HG03378 (cell line): ENCODE data around the gene CLCN1.
"Not testable (repeated sequence)": the region's sequence is repeated elsewhere in the genome, so short reads cannot be mapped to it uniquely, and the experiment has no call there.

Experiments used
- ATAC-seq: cut with Tn5 transposase; IDR thresholded peaks from one replicate; pipeline ENCODE4 v1.9.1; 2021; ENCODE audit warnings: mild to moderate bottlenecking, moderate library complexity; ENCODE audit not compliant: unreplicated experiment

The CLCN1 gene

DNA sequence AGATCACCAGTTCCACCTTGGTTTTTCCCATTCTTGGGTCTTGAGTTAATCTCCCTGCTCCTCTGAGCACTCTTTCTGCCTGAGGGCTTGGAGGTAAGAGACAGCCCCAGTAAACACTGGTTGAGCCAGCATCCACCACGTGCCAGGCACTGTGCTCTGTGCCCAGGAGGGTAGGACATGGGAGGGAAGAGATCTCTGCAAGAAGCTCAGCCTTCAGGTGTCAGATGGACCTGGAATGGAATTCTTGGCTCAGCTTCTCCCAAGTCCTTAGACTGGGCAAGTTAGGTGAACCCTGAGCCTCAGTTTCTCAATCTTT lies 67.7 kb downstream of the CLCN1 start:
- ATAC-seq, result no peak

DNA sequence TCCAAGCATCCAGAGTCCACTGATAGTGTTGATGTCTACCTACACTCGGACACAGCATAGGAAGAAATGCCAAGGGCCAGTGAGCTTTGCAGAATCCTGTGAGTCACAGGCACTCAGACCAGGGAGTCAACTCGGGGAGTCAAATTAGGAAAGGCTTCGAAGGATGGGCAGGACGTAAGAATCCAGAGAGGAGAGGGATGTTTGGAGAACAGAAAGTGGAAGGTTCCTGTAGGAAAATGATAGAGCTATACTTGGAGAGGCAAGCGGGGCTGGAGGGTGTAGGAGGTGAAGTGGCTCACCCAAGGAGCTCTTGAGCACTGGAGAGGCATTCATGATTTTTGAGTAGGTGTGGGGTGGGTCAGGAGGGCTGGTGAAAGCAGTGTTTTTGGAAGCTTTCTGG lies 68.2 kb downstream of the CLCN1 start:
- ATAC-seq, result no peak

DNA sequence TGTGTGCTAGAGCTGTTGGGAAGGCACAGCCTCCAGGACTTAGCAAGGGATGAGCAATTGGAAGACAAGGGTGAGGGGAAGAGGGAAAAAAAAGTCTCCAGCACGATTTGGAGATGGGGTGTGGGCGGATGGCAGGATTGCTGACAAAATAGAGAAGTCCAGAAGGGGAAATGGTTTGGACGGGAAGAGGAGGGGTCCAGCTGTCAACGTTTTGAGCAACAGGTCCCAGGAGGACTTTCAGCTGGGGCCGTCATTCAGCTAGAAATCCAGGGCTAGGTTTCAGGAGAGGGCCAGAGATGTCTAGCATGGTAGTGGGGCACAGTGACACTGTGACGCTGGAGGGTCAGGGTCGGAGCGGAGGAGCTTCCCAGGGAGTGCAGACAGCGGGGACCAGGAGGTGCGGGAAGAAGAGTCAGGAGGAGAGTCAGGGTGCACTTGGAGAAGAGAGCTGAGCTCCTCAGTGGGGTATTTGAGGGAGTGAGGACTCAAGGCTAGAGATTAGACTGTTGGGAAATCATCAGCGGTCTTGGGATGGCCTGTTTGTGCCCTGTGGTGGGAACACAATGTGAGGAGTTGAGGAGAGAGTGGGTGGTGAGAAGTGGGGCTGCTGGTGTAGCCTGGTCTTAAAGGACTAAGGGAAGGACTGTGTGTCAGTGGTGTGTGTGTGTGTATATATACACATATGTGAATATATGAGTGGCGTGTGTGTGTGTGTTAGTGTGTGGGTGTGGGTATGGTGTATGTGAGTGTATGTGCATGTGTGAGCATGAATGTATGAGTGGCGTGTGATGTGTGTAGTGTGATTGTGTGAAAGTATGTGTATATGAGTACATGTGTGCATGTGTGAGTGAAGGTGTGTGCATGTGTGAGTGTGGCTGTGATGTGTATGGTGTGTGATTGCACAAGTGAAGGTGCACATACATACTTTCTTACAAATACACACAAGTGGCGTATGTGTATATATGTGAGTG lies 69.0 kb downstream of the CLCN1 start:
- no peak for ATAC-seq

DNA sequence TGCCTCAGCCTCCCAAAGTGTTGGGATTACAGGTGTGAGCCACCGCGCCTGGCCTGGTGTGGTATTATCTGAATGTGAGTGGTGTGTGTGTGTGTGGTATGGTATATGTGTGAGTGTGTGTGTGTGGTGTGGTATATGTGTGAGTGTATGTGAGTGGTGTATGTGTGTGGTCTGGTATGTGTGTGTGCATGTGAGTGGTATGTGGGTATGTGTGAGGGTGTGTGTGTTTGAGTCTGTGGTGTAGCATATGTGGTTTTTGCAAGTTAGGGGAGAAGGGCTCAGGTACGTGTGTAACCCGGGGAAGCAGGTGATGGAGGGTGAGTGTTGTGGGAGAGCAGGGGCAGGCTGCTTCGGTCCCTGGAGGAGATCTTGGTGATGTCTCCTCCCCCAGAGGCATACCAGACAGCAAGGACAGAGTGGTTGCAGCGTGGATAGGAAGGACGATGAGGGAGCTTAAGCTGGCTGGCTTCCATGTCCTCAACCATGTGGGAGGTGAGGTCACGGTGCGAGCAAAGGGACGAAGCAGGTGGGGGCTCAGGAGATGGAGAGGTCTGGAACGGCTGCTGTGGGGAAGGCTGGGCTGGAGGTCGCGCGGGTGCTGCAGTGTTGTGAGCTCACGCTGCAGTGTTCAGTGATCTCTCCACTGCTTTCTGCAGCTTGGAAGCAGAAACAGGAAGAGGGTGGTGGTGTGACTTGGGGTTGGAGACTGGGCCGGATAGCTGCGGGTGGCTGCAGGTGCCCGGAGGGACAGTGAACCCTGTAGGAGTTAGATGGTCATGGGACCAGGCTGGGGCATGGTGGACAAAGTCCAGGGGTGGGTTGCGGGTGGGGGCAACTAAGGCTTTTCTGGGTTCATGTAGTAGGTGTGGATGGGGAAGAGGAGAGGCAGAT lies 70.2 kb downstream of the CLCN1 start:
- ATAC-seq, result no peak

DNA sequence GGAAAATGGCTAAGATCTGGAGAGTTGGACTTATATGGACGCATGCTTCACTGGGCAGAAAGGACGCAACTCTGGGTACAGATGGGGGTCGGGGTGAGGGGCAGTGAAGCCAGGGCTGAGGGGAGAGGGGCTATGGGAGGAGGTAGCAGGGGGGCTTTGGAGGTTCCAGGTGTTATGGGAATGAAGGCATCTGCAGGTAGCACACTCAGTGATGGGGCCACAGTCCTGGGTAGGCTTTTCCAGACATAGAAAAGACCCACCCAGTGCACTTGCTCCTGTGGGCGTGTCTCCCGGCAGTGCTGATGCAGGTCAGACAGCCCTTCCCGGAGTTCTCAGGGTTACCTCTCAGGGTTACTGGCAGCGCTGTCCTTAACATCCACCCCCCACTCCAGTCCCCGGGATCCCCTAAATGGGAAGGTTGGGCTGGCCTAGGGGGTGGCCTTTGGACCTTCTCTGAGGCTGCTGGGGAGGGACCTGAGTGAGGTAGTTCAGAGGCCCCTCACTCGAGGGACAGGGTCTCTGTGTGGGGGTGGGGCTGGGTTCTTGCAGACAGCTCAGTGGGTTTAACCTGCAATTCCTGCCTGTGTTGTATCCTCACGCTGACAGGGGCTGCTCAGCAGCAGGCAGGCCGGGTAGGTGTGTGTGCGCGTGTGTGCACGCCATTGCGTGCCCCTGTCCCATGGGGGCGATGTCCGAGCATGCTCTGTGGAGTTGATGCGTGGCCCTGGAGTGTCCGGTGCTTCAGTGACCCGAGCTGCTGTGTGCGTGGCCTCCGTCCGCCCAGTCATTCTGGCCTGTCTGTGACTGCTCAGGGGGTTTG lies 71.5 kb downstream of the CLCN1 start:
- no peak for ATAC-seq

DNA sequence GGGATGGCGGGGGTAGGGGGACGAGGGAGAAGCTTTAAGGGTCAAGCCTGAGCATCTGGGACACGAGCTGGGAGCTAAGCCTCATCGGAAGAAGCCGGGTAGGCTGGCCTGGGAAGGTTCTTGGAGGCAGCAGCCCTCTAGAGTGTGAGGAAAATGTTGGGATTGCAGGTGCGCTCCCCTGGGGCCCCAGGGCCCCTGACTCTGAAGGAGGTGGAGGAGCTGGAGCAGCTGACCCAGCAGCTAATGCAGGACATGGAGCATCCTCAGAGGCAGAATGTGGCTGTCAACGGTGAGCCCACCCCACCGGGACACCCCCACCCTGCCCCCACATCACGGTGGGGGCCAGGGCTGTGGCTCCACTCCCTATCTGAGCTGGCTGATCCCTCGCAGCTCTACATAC lies 72.1 kb downstream of the CLCN1 start:
- no peak for ATAC-seq

DNA sequence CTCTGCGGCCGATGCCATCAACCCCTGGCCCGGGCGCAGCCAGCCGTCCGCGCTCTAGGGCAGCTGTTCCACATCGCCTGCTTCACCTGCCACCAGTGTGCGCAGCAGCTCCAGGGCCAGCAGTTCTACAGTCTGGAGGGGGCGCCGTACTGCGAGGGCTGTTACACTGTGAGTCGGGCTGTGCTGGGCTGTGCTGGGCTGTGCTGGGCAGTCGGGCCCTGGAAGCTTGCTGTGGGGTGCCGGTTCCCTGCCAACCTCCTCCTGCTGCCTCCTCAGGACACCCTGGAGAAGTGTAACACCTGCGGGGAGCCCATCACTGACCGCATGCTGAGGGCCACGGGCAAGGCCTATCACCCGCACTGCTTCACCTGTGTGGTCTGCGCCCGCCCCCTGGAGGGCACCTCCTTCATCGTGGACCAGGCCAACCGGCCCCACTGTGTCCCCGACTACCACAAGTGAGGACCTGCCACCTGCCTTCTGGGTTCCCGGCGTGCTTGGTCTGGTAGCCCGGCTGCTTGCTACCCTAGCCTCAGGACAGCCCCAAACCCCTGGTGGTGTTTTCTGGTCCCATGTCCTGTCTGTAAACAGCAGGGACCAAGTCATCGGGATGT lies 72.7 kb downstream of the CLCN1 start:
- ATAC-seq, result no peak

DNA sequence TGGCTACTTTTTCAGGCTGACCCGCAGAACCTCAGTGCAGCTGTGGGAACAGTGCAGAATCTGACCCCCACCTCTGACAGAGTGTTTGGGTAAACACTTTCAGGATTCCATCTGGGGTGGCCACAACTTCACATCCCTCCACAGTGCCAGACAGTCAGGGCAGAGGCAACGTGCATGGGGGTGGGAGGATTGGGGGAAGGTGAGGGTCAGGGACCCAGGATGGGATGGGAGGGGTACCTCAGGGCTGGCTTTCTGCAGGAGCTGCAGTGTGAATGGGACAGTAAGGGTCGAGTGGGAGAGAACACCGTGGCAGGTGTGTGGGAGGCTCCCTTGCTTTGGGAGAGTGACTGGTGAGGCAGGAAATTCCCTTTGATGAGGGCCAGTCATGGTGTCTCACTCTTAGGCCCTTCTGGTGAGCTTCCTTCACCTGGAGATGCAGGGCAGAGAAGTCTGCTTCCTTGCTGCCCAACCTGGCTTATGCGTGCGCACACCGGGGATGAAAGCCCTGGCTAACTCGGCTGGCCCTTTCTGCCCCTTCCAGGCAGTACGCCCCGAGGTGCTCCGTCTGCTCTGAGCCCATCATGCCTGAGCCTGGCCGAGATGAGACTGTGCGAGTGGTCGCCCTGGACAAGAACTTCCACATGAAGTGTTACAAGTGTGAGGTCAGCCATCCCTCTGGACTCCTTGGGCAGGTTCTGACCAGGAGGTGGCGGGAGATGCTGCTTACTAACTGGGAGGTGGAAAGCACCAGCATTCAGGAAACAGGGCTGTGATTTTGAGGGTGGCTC lies 73.6 kb downstream of the CLCN1 start:
- no peak for ATAC-seq

DNA sequence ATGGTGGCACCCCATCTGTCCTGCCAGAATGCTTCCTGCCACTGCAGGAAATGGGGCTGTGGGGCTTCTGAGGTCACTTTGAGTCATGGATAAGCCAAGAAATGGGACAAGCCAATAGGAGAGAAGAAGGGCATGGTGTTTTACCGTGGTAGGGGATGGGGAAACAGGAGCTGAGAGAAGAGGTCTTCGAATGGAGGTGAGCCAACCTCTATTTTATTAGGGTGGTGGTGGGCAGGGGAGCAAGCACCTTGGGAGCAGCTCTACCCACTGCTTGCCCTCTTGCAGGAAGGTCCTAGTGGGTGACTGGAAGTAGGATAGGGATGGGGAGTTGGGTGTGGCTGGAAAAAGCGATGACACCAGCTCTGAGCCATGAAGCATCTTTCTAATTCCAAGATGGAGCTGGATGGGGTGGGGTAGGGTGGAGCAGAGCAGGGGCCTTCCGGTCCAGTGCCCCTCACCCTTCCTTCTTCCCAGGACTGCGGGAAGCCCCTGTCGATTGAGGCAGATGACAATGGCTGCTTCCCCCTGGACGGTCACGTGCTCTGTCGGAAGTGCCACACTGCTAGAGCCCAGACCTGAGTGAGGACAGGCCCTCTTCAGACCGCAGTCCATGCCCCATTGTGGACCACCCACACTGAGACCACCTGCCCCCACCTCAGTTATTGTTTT lies 74.3 kb downstream of the CLCN1 start:
- no peak for ATAC-seq

DNA sequence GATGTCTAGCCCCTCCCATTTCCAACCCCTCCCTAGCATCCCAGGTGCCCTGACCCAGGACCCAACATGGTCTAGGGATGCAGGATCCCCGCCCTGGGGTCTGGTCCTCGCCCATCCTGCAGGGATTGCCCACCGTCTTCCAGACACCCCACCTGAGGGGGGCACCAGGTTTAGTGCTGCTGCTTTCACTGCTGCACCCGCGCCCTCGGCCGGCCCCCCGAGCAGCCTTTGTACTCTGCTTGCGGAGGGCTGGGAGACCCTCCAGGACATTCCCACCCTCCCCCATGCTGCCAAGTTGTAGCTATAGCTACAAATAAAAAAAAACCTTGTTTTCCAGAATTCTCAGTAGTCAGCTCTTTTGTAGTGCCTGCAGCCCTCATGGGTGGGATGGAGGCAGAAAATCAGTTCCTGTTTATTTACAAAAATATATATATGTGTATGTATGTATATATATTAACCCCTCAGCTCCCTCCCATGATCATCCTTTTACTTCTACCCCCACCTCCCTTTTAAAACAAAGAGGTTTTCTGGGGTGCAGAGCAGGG lies 74.9 kb downstream of the CLCN1 start:
- no peak for ATAC-seq

DNA sequence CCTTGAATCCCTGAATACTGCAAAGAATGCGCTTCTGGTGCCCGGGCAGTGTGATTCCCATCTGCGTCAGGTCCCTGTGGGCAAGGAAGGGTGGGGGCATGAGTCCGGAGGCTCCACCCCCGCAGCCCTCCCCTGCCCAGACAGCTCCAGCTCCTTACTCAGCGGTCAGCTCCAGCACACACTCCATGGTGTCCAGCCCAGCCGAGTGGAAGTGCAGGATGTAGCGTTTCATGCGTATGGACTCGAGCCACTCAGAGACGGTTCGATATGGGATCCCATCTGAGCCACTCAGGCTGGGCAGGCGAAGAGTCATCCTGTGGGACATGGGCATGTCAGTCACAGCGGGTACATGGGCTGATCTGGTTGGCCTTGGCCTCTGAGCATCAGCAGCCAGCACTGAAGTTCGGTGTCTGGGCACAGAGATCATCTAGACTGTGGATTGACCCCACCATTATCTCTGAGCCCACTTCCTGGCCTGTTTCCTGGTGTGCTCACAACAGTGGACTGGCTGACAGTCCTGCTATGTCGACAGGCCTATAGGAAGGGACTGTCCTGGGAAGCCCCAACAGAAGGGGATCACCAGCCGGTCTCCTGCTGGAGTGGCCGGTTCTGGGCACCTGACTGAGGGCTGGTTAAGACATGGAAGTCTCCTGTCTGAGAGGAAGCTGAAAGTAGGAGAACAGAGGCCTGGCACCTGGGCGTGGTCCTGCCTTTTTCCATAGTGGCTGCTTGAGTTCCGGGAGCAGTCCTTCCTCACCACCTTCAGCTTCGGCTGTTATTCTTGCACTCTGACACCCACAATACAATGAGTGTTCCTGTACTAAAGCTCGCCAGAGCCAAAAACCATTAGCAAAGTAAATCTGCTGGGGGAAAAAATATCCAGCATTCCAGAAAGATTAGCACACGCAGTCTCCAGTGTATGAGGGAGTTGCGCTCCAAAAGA lies 75.8 kb downstream of the CLCN1 start:
- no peak for ATAC-seq

DNA sequence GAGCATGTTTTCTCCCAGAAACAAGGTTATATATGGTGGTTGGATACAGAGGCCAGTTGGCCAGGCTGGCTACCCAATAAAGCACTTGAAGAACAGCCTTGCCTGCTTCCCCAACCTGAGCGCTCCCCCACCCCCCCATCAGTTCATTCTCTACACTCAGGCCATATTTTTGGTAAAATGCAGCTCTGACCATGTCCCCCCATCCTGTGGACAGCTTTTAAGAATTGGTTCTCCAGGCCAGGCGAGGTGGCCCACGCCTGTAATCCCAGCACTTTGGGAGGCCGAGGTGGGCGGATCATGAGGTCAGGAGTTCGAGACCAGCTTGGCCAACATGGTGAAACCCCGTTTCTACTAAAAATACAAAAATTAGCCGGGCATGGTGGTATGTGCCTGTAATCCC lies 76.5 kb downstream of the CLCN1 start:
- not testable (repeated sequence) for ATAC-seq

DNA sequence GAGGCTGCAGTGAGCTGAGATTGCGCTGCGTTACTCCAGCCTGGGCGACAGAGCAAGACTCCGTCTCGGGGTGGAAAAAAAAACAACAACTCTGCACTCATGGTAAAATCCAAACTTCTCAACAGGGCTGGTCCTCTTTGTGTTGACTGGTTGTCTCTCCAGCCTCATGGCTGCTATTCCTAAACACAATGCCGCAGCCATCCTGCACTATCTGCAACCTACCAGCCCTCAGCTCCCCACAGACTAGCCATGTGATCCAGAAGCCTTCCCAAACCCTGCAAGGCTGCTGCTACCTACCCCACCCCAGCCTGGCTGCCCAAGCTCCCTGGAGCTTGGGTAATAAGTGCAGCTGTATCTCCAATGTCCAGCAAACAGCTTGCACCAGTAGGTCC lies 77.0 kb downstream of the CLCN1 start:
- no peak for ATAC-seq

DNA sequence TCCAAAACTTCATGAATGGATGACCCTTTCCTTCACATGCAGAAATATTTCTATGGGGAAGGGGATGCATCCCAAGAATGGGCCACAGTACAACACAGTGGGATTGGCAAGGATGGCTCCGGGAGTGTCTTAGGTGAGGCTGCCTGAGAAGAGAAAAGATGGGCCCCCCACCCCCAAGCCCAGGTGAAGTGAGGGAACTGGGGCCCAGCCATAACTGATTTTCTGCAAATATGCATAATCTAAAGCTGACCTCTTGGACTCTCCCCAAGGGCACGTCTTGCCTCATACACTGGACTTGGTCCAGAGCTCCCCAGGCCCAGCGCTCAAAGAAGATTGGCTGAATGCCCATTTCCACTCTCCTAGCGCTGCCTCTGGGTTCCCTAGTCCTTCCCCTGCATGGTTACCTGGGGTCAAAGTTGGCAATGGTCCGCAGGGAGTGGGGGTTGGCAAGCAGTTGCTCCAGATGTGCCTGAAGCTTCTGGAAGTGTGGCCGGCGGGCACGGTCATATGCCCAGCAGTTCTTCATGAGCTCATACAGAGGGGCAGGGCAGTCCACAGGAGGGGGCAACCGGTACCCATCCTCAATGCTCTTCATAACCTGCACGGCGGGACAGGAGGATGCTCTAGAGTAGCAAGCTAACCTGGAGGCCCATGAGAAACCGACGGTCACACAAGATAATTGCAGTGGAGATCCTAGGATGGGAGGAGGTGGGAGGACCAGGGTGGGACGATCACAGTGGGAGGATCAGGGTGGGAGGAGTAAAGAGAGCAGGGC lies 77.5 kb downstream of the CLCN1 start:
- no peak for ATAC-seq

DNA sequence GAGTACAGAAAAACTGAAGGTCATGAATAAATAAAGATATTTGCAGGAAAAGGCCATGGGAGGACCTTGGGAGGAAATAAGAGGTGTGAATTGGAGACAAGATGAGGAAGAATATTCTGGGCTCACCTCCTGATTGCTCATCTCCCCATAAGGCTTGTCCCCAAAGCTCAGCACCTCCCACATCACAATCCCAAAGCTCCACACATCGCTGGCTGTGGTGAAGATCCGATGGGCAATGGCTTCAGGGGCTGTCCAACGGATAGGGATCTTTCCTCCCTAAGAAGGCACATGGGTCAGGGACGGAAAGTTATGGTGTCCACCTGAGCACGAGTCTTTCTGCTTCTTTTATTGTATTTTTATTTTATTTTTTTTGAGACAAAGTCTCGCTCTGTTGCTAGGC lies 78.2 kb downstream of the CLCN1 start:
- no peak for ATAC-seq

DNA sequence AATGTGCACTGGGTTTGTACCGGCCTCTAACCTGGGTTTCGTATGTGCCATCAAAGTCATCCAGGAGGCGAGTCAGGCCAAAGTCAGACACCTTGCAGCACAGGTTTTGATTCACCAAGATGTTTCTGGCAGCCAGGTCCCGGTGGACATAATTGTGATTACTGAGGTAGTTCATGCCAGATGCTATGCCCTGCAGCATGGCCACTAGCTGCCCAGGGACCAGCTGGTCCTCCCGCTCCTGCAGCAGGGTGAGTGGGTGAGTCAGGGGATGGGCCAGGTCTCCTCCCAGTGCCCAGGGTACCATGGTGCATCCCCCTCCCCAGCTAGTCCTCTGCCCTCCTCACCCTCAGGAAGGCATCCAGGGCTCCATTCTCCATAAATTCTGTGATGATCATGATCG lies 78.9 kb downstream of the CLCN1 start:
- no peak for ATAC-seq
